Measurements from ENCODE around the gene CEBPG.

DNA sequence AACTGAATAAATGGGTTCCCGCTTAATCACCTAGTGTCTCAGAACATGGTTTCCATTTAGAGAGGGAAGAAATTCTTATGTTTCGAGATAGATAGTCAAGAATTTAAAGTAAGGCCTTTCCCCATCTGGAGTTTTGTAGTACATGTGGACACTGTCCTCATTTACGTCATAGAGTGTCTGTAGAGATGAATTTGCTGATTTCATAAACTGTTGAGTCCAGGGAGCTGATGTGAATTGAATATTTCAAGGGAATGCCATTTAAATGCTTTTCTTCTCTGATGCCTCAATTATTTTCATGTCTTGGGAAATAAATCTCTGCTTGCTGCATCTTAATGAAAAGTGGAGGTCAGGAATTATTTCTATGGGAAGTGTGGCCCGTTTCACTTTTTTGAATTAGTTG is 9.5 kb downstream of the CEBPG start:
- TF ChIP-seq CTCF (IDR thresholded peaks at IDR 0.05) = no peak
- no peak for TF ChIP-seq POLR2A (IDR thresholded peaks at IDR 0.05)
- TF ChIP-seq POLR2AphosphoS5 (IDR thresholded peaks at IDR 0.05) = no peak
- no peak for TF ChIP-seq EP300 (IDR thresholded peaks at IDR 0.05; ENCODE audit: low read depth)

Data from transverse colon (tissue), 4 donors.